NCI-H748 (cell line): ENCODE results near the gene MYL5.
"Not testable (repeated sequence)": the region's sequence is repeated elsewhere in the genome, so short reads cannot be mapped to it uniquely, and the experiment has no call there.

Source experiments
- DNase-seq: peaks from one replicate; lab custom pipeline; 2025; ENCODE audit not compliant: unreplicated experiment; lab: John Stamatoyannopoulos, UW

The MYL5 gene

DNA sequence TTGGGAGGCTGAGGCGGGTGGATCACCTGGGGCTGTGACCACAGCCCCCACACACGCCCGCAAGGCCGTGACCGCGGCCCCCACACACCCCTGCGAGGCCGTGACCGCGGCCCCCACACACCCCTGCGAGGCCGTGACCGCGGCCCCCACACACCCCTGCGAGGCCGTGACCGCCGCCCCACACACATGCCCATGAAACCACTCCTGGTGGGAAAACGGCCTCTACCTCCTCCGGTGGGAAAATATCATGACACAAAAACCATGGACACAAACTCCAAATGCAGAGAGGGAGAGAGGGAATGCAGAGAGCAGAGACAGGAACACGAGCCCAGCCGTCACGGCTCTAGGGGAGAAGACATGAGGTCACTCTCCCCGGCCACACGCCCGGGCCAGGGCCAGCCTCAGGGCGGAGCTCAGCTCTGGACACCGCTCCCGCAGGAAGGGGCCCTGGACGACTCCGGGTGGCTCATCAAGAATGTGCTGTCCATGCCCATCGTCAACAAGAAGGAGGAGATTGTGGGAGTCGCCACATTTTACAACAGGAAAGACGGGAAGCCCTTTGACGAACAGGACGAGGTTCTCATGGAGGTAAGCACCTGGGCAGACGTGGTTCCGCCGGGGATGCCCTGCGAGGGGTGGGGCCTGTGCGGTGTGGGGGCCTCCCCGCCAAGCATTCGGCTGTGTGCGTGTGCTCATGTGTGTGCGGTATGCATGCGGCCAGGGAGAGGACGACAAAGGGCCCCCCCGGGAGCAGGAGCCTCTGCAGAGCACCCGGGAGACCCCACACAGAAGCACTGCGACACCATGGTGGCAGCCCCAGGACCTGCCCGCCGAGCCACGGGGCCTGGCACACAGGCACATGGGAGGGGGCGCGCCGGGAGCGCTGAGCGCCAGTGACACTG is 17.7 kb upstream of the MYL5 start:
- DNase-seq, result no peak

DNA sequence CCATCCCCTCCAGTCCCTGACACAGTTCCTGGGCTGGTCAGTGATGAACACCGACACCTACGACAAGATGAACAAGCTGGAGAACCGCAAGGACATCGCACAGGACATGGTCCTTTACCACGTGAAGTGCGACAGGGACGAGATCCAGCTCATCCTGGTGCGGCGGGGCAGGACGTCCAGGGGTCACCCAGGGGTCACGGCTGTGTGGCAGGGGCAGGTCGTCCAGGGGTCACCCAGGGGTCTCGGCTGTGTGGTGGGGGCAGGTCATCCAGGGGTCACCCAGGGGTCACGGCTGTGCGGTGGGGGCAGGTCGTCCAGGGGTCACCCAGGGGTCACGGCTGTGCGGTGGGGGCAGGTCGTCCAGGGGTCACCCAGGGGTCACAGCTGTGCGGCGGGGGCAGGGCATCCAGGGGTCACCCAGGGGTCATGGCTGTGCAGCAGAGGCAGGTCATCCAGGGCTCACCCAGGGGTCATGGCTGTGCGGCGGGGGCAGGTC is 17.0 kb upstream of the MYL5 start:
- no peak for DNase-seq

DNA sequence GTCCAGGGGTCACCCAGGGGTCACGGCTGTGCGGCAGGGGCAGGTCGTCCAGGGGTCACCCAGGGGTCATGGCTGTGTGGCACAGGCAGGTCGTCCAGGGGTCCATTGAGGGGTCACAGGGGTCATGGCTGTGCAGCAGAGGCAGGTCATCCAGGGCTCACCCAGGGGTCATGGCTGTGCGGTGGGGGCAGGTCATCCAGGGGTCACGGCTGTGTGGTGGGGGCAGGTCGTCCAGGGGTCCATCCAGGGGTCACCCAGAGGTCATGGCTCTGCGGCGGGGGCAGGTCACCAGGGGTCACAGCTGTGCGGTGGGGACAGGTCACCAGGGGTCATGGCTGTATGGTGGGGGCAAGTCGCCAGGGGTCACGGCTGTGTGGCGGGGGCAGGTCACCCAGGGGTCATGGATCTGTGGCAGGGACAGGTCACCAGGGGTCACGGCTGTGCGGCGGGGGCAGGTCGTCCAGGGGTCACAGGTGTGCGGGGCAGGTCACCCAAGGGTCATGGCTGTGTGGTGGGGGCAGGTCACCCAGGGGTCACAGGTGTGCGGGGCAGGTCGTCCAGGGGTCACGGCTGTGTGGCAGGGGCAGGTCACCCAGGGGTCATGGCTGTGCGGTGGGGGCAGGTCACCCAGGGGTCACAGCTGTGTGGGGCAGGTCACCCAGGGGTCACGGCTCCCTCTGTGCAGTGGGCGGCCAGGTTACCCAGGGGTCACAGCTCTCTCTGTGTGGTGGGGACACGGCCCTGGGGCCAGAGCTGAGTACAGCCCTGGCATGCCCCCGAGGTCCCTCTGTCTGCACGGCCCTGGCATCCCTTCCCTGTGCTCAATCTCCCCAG is 16.3 kb upstream of the MYL5 start:
- DNase-seq, result no peak

DNA sequence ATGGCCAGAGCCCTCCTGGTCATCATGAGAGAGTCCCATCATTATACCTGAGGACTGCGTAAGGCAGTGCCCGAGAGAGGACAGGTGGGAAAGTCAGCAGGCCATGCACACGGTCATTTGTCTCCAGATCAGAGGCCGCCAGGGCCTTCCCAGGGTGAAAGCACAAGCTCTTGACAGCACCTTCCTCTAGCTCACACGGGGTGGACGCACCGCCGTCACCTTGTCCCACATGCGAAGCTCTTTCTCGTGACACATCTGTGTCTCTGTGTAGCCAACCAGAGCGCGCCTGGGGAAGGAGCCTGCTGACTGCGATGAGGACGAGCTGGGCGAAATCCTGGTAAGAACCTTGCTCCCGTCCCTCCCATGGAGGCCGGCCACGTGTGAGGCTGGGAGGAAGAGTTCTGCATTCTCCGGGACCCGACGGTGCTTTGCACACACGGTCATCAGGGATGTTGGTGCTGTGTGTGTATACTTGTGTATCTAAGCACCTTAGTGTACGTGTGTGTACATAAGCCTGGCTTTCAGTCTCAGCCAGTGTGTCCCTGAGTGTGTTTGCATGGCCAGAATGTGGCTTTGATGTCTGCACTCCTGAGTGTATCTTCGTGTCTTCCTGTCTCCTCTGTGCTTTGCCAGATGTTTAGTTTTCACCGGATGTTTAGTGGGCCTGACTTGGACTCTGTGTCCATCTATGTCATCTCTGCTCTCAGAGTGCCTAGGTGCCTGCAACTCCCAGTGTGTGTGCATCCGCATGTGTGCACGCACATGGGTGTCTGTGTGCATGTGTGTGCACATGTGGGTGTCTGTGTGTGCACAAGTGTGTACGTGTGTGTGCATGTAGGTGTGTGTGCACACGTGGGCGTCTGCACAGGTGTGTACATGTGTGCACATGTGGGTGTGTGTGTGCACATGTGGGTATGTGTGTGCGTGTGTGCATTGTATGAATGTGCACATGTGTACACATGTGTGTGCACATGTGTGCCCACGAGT is 15.4 kb upstream of the MYL5 start:
- DNase-seq, result no peak

GRCh38 chr4:659851-660250 is 14.5 kb upstream of the MYL5 start:
- no peak for DNase-seq

DNA sequence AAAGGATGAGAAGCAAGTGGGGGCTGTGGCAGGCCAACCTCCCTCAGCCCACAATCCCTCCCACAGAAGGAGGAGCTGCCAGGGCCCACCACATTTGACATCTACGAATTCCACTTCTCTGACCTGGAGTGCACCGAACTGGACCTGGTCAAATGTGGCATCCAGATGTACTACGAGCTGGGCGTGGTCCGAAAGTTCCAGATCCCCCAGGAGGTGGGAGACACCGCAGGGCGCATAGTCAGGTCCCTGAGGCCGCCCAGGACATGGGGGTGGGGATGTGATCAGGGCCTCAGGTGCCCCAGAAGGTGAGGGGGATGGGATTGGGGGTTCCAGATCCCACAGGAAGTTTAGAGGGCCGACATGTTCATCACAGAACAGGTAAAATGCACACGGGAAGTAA is 13.9 kb upstream of the MYL5 start:
- DNase-seq, result no peak

- DNase-seq, result no peak
Measured at GRCh38 chr4:661231-661630, 13.1 kb upstream of the MYL5 start.

GRCh38 chr4:661881-662761 is 12.2 kb upstream of the MYL5 start:
- no peak for DNase-seq

- DNase-seq, result no peak
Measured at GRCh38 chr4:663046-663437, 11.3 kb upstream of the MYL5 start.

DNA sequence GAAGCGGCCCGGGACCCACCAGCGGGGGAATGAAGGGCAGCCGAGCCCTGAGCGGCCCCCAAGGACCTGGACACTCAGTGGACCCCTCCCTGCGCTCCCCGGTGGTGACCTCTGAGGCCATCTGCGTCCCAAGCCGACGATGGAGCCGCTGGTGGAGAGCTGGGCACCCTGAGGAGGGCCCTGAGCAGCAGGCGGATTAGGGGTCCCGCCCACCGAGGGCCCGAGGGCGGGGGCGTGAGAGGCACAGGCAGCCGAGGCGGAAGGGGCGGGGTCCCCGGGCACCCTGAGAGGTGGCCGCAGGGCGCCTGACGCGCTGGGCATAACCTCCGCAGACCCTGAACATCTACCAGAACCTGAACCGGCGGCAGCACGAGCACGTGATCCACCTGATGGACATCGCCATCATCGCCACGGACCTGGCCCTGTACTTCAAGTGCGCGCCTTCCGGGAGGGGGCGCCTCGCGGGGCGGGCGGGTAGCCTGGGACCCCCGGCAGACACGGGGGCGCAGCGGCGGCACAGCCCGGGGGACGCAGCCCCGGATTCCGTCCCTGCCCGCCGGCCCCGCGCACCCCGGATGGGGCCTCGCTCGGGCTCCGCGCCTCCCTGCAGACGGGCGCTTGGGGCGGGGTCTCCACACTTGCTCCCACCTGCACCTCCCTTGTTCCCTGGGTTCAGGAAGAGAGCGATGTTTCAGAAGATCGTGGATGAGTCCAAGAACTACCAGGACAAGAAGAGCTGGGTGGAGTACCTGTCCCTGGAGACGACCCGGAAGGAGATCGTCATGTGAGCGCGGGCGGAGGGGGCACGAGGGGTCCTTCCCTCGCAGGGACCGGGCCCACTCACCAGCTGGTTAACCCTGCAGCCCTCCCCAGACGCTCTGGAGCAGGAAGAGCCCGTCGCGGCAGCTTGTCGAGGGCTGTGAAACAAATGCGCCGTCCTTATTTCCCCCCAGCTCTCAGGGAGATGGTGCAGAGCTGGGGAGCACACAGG is 10.6 kb upstream of the MYL5 start:
- peak; percentile 53 for DNase-seq

GRCh38 chr4:664713-665231 is 9.6 kb upstream of the MYL5 start:
- DNase-seq, result no peak

DNA sequence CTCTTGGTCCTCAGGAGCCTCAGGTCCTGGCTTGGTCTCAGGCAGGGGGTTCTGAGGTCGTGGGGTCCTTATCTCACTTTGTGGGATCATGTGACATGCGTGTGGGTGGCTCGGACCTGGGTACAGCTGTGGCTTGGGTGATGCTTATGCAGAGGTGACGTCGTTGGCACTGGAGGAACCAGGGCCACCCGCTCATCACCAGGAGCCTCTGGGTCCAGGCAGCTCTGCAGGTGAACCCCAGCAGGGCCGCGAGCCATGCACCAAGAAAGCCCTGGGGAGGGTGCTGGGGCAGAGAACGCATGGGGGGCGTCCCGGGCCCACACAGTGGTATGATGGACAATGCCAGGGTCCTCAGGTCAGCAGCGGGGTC is 9.0 kb upstream of the MYL5 start:
- DNase-seq, result no peak

DNA sequence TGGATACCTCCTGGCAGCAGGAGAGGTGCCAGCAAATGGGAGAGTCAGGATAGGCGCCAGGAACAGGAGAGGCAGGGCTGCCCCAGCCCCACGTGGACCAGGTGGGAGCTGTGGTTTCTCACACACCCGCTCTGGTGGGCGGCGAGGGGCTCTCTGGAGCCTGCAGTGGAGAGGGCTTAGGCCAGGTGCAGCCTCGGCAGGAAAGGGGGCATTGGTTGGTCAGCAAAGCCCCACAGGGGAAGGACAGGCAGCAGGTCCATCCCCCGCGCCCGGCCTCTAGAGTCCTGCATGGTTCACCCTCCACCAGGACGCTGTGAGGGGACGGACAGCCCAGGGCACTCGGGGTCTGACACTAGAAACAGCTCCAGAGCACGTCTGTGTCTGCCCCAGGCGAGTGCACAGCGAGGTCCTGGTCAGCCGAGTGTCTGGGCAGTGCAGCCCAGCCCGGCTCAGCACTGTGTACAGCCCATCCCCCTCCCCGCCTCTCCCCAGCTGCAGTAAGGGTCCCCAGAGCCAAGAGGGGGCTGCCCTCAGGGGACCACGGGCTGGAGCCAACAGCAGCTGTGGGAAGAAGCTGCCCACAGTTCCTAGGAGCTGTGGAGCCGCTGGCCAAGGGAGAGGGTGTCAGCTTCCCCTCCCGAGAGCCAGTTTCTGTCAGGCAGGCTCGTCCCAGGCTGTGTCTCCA is 8.4 kb upstream of the MYL5 start:
- no peak for DNase-seq

GRCh38 chr4:666436-666810 is 7.9 kb upstream of the MYL5 start:
- DNase-seq, result no peak

DNA sequence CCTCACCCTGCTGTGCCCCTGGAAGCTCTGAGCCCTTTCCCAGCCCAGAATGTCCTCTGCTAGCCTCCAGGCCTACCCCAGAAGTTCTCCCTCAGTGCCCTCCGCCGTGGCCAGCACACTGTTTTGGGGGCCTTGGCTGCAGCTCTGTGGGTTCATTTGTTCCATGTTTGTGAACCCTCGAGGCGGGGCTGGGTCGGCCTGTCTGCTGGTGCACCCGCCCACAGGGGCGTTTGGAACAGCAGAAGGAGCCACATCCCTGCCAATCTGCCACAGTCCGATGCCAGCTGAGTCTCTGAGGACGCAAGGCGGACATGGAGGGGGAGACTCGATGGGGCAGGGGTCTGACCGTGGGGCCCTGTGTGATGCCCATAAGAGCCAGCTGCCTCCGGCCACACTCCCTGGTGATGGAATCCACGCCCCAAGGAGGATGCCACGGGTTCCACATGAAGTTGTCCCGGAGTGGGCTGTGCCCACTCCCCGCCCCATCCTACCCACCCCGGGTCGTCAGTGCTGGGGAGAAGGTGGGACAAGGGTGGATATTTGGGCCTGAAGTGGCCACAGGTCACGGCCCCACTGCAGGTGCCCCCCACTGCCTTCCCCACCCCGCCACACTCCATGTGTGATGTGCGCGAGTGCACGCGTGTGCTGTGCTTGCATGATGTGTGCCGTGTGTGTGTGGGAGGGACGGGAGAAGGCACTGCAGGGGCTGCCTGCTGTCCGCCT is 7.4 kb upstream of the MYL5 start:
- no peak for DNase-seq

- no peak for DNase-seq
Measured at GRCh38 chr4:667545-667925, 6.8 kb upstream of the MYL5 start.

DNA sequence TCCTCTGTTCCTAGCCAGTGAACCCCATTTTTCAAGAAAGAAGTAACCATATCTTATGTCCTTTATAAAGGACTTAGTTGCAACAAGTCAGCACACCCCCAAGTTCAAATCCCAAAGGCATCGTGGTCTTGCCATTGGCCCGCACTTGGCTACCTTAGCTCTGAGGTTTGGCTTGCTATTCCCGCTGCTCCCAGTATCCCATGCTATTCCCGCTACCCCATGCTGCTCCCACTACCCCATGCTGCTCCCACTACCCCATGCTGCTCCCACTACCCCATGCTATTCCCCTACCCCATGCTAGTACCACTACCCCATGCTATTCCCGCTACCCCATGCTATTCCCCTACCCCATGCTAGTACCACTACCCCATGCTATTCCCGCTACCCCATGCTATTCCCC is 6.1 kb upstream of the MYL5 start:
- DNase-seq, result not testable (repeated sequence)
